ENCODE results near the gene STN1.

STN1 gene

GRCh38 chr10:103936022-103936421, 18.0 kb upstream of the STN1 start:
- DNase-seq (ENCODE audit: low spot score), result no peak
- Histone ChIP-seq H3K4me3 (no peak overlapping the region), H3K27ac (no peak overlapping the region)
- no peak for TF ChIP-seq CTCF (IDR thresholded peaks at IDR 0.05)

DNA sequence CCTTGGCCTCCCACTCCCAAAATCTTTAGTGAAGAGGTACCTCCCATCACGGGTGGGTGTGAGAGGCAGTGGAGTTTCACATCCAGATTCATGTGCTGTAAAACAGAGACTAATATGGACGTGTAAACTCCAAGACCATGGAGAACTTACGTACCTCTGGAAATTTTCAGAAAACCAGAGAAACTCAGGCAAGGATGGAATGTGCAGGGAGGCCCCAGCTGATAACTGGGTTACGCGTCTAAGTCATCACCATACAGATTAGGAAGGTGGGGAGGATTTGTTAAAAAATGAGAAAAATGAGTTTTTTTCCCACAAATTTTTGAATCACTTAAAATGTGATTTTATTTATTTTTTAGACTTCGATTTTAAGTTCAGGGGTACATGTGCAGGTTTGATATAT, 16.3 kb upstream of the STN1 start:
- DNase-seq (ENCODE audit: low spot score), result no peak
- TF ChIP-seq CTCF (IDR thresholded peaks at IDR 0.05), result no peak
- H3K27ac ChIP-seq, result no peak overlapping the region
- H3K4me3 ChIP-seq, result no peak overlapping the region

- H3K4me3 ChIP-seq, result no peak overlapping the region
- no peak overlapping the region for H3K27ac ChIP-seq
- no peak for TF ChIP-seq CTCF (IDR thresholded peaks at IDR 0.05)
- DNase-seq (ENCODE audit: low spot score), result no peak
Observed at GRCh38 chr10:103933557-103934121, 15.7 kb upstream of the STN1 start.

- H3K27ac ChIP-seq, result no peak overlapping the region
- H3K4me3 ChIP-seq, result no peak overlapping the region
- DNase-seq (ENCODE audit: low spot score), result no peak
- no peak for TF ChIP-seq CTCF (IDR thresholded peaks at IDR 0.05)
Observed at GRCh38 chr10:103932971-103933370, 15.0 kb upstream of the STN1 start.

- no peak for DNase-seq (ENCODE audit: low spot score)
- TF ChIP-seq CTCF (IDR thresholded peaks at IDR 0.05), result no peak
- H3K4me3 ChIP-seq, result no peak overlapping the region
- H3K27ac ChIP-seq, result no peak overlapping the region
Observed at GRCh38 chr10:103932271-103932670, 14.3 kb upstream of the STN1 start.

- Histone ChIP-seq H3K27ac (no peak overlapping the region), H3K4me3 (no peak overlapping the region)
- DNase-seq (ENCODE audit: low spot score), result no peak
- no peak for TF ChIP-seq CTCF (IDR thresholded peaks at IDR 0.05)
Observed at GRCh38 chr10:103931603-103932002, 13.6 kb upstream of the STN1 start.

- no peak overlapping the region for H3K4me3 ChIP-seq
- DNase-seq (ENCODE audit: low spot score), result no peak
- no peak overlapping the region for H3K27ac ChIP-seq
- no peak for TF ChIP-seq CTCF (IDR thresholded peaks at IDR 0.05)
Observed at GRCh38 chr10:103930881-103931280, 12.9 kb upstream of the STN1 start.
